NCI-H774 (cell line): ENCODE results near the gene NBL1.
A peak's percentile ranks its signal among the peaks of the same experiment; 100 is the strongest.

ENCODE experiments used
- DNase-seq: peaks from one replicate; lab custom pipeline; 2025; lab: John Stamatoyannopoulos, UW

Gene NBL1

GRCh38 chr1:19703280-19703679, 59.2 kb downstream of the NBL1 start:
- DNase-seq: no peak

GRCh38 chr1:19704247-19705113, 60.4 kb downstream of the NBL1 start:
- peak; percentile 0 for DNase-seq

- no peak for DNase-seq
Observed at GRCh38 chr1:19705464-19705863, 61.4 kb downstream of the NBL1 start.

- DNase-seq: no peak
Observed at GRCh38 chr1:19706136-19706535, 62.0 kb downstream of the NBL1 start.
